Stomach (tissue), 9 donors: ENCODE measurements around the gene NLGN1. TPM values are rescaled to one million over a fixed set of nuclear protein-coding genes. Genes with fewer than 3 reads are reported as not detected.

Source experiments
- DNase-seq, 2 donors: peaks; one replicate each; pipeline versions ENCODE4 v3.0.0 to v3.0.0-alpha.2; 2013 to 2019
- H3K27ac ChIP-seq, 5 donors: fragments of 200-600 bp in 4 of 5; sonication (generic) in 4 of 5; one replicate each; pipeline ENCODE4 v1.5.1; 2013 to 2019; ENCODE audit warnings: mild to moderate bottlenecking in 1 of 5, moderate library complexity in 1 of 5
- H3K27me3 ChIP-seq, 3 donors: fragments of 200-600 bp; sonication (generic); one replicate each; pipeline ENCODE4 v1.5.1; 2017 to 2019; ENCODE audit warnings: mixed run types in 1 of 3
- H3K36me3 ChIP-seq, 4 donors: fragments of 200-600 bp; sonication (generic); 1 replicate in 3 of 4; 2 replicates in 1 of 4; pipeline ENCODE4 v1.5.1; 2016 to 2019
- H3K4me1 ChIP-seq, 4 donors: fragments of 200-600 bp; sonication (generic); one replicate each; pipeline ENCODE4 v1.5.1; 2016 to 2019
- H3K4me3 ChIP-seq, 4 donors: fragments of 200-600 bp; sonication (generic) in 3 of 4; one replicate each; pipeline ENCODE4 v1.5.1; 2016 to 2019; ENCODE audit warnings: mild to moderate bottlenecking in 1 of 4
- H3K9me3 ChIP-seq, 4 donors: fragments of 200-600 bp; sonication (generic); one replicate each; pipeline ENCODE4 v1.5.1; 2016 to 2019
- EP300 ChIP-seq: sonication (generic); formaldehyde crosslinking; IDR thresholded peaks from one replicate; pipeline ENCODE4 v1.6.1; 2017; ENCODE audit warnings: antibody characterized with exemption
- POLR2A ChIP-seq, 4 donors: fragments of 450-650 bp; IDR thresholded peaks; one replicate each; pipeline ENCODE4 v1.6.1; 2016; ENCODE audit warnings: antibody characterized with exemption in 4 of 4, control low read depth in 2 of 4, mild to moderate bottlenecking in 1 of 4, moderate library complexity in 1 of 4
- POLR2AphosphoS5 ChIP-seq, 3 donors: sonication (generic); formaldehyde crosslinking; IDR thresholded peaks; one replicate each; pipeline ENCODE4 v1.6.1; 2016; ENCODE audit warnings: antibody characterized with exemption in 3 of 3
- whole genome bisulfite sequencing, 5 donors: extraction: QIAGEN DNeasy Blood & Tissue Kit in 3 of 5; methylation state at CpG; one replicate each; pipeline versions ENCODE4 v1.1.5 to v1.1.7; 2013 to 2018; 5-methylcytosine and 5-hydroxymethylcytosine counted together
- intact Hi-C: fragments of 100-400 bp; cut with DNase I; formaldehyde crosslinking; loops from one replicate; pipeline ENCODE4 v1.15.1; 2023; ENCODE audit warnings: low total_unique reads
- polyA plus RNA-seq, 3 donors: library from polyadenylated mRNA; stranded (reverse); fragments of 200-250 nt; gene quantifications; one replicate each; pipeline ENCODE4 v1.2.3, GENCODE V29; 2013
- total RNA-seq, 5 donors: library from RNA; depleted of rRNA; stranded (reverse); fragments of >200 nt; gene quantifications; one replicate each; pipeline versions ENCODE4 v1.1.0 to v1.2.3, GENCODE V29; 2014 to 2016
- TF ChIP-seq, protein P1 (sequence below), 7 experiments: fragments of 450-650 bp in 4 of 7; fragments of 200-600 bp in 3 of 7; sonication (generic) in 3 of 7; IDR thresholded peaks; one replicate each; pipeline ENCODE4 v1.5.1; 2016 to 2019; ENCODE audit warnings: antibody characterized with exemption in 7 of 7, control low read depth in 2 of 7, mild to moderate bottlenecking in 1 of 7
- donor health status: healthy with polysubstance abuse.
- donor health status: Bipolar disorder and iron deficiency.
- donor health status: healthy.

The NLGN1 gene
- total and polyA plus RNA-seq, 8 donors: 0.15 to 45.2 (median 4.8) TPM; not detected in 1

- Histone ChIP-seq H3K27ac (no peak overlapping the region), H3K4me3 (no peak overlapping the region), H3K4me1 (peaks cover 0 to 5% (median 0%) of the 10 kb centered on the region in 4 donors), H3K27me3 (no peaks in the 10 kb centered on the region), H3K36me3 (no peaks in the 10 kb centered on the region), H3K9me3 (no peaks in the 10 kb centered on the region)
- peak in 1 of 2 donors; percentile 35 for DNase-seq
- TF ChIP-seq, protein P1, sequence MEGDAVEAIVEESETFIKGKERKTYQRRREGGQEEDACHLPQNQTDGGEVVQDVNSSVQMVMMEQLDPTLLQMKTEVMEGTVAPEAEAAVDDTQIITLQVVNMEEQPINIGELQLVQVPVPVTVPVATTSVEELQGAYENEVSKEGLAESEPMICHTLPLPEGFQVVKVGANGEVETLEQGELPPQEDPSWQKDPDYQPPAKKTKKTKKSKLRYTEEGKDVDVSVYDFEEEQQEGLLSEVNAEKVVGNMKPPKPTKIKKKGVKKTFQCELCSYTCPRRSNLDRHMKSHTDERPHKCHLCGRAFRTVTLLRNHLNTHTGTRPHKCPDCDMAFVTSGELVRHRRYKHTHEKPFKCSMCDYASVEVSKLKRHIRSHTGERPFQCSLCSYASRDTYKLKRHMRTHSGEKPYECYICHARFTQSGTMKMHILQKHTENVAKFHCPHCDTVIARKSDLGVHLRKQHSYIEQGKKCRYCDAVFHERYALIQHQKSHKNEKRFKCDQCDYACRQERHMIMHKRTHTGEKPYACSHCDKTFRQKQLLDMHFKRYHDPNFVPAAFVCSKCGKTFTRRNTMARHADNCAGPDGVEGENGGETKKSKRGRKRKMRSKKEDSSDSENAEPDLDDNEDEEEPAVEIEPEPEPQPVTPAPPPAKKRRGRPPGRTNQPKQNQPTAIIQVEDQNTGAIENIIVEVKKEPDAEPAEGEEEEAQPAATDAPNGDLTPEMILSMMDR (IDR thresholded peaks at IDR 0.05): no peak
- no peak for TF ChIP-seq POLR2A (IDR thresholded peaks at IDR 0.05)
- intact Hi-C loops: no loop called here
- WGBS, 5 donors: 58 to 64% (median 59%) methylated on average over 7 of the region's 7 CpGs
Observed at GRCh38 chr3:174295306-174296092, 898.0 kb downstream of the NLGN1 start.

- no peak for TF ChIP-seq EP300
- TF ChIP-seq POLR2AphosphoS5 (IDR thresholded peaks at IDR 0.05): no peak
- TF ChIP-seq, protein P1 (IDR thresholded peaks at IDR 0.05): no peak
- TF ChIP-seq POLR2A (IDR thresholded peaks at IDR 0.05): no peak
- 89 to 100% (median 93%) methylated on average over 1 of the region's 1 CpG for WGBS, 5 donors
- Histone ChIP-seq H3K4me1 (peaks cover 0 to 10% (median 3%) of the 10 kb centered on the region in 4 donors), H3K9me3 (no peaks in the 10 kb centered on the region), H3K27ac (no peak overlapping the region), H3K36me3 (no peaks in the 10 kb centered on the region), H3K27me3 (no peaks in the 10 kb centered on the region), H3K4me3 (no peak overlapping the region)
- intact Hi-C loops: no loop called here
- DNase-seq: no peak
Observed at GRCh38 chr3:174302746-174303315, 905.3 kb downstream of the NLGN1 start.

DNA sequence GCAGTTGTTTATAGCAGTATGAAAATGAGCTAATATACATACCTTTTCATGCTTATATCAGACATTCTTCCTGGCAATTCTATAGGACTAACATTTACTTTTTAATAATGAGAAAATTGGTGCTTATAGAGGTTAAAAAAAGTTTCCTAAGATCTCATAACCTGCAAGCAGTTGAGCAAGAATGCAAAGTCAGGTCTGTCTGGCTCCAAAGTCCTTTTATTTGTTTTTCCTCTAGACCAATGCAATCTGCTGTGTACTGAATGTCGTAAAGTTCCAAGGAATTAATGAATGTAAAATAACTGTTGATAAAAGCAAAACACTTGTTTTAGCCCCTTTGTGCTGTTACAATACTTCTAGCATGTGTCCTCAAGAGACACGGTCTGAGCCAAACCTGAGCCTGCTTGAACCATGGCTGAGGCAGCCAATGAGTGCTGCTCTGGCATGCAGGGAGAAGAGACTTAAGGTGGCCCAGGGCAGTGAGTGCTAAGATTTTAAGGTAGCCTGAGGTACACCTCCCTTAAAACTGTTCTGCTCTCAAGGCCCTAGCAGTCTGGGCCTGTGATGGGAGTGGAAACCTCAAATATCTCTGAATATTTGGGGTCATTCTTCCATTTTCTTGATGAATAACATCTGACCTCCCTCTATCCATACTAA is 906.5 kb downstream of the NLGN1 start:
- intact Hi-C loops: no loop called here
- peak in 1 of 2 donors; percentile 27 for DNase-seq

DNA sequence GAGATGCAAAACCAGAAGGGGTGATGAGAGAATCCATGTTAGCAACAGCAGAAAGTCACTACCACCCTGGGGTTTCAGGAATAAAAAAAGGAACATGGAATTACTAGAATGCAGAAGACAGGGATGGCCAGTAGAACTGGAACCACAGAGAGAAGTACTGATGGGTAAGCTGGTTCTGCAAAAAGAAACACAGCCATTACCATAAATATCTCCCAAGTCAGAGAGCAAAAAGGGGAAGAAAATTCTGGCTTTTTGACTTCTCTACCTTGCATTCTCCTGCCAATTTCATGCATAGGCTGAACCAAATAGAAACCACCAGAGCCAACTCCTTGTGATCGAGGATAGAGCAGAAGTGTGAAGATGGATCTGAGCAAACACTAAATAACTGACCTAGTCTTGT is 911.2 kb downstream of the NLGN1 start:
- TF ChIP-seq, protein P1 (IDR thresholded peaks at IDR 0.05): no peak
- TF ChIP-seq POLR2AphosphoS5 (IDR thresholded peaks at IDR 0.05) (no peak), EP300 (no peak), POLR2A (IDR thresholded peaks at IDR 0.05) (no peak)
- no peak overlapping the region for H3K4me3 ChIP-seq
- peaks cover 0 to 8% (median 3%) of the 10 kb centered on the region in 4 donors for H3K4me1 ChIP-seq
- intact Hi-C loops: no loop called here
- no peaks in the 10 kb centered on the region for H3K27me3 ChIP-seq
- H3K36me3 ChIP-seq: no peaks in the 10 kb centered on the region
- WGBS, 5 donors: 83 to 92% (median 88%) methylated on average over 1 of the region's 1 CpG
- no peak overlapping the region for H3K27ac ChIP-seq
- no peaks in the 10 kb centered on the region for H3K9me3 ChIP-seq
- no peak for DNase-seq

More for the DNA sequence above, 906.5 kb downstream of the NLGN1 start:
- TF ChIP-seq POLR2AphosphoS5 (IDR thresholded peaks at IDR 0.05) (no peak), POLR2A (IDR thresholded peaks at IDR 0.05) (no peak), EP300 (no peak)
- TF ChIP-seq, protein P1 (IDR thresholded peaks at IDR 0.05): no peak
- WGBS, 5 donors: 16 to 30% (median 18%) methylated on average over 2 of the region's 2 CpGs
- H3K27ac ChIP-seq: no peak overlapping the region
- no peaks in the 10 kb centered on the region for H3K9me3 ChIP-seq
- H3K27me3 ChIP-seq: no peaks in the 10 kb centered on the region
- H3K4me1 ChIP-seq: peaks cover 0 to 10% (median 3%) of the 10 kb centered on the region in 4 donors
- no peaks in the 10 kb centered on the region for H3K36me3 ChIP-seq
- no peak overlapping the region for H3K4me3 ChIP-seq
